ENCODE data around the gene PHLPP1.

The PHLPP1 gene

DNA sequence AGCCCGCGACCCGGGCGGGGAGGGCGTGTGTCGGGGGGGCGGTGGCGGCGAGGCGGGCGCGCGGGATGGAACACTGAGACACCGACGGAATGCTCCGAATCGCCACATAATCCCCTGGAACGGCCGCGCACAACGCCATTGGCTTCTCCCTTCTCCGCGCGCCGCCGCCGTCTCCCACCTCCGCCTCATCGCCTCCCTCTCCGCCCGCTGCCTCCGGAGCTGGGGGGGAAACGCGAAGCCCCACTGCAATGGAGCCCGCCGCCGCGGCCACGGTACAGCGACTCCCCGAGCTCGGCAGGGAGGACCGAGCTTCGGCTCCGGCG is at the start of gene PHLPP1:
PHLPP1 (plus strand) TSS at position 106 of the 323 bp plus-strand sequence; CDS start at position 249, 143 bp downstream.
- H3K27ac ChIP-seq = peak within 1 kb of the TSS; percentile 91
- TF ChIP-seq CTCF (IDR thresholded peaks at IDR 0.05) = no peak
- no peak for TF ChIP-seq ZFX (IDR thresholded peaks at IDR 0.05; ENCODE audit: borderline replicate concordance)

- no peak overlapping the region for H3K27ac ChIP-seq
- TF ChIP-seq CTCF (IDR thresholded peaks at IDR 0.05) = no peak
- TF ChIP-seq ZFX (IDR thresholded peaks at IDR 0.05; ENCODE audit: borderline replicate concordance) = no peak
Observed at GRCh38 chr18:62669225-62669624, 46.1 kb upstream of the PHLPP1 start.

- no peak for TF ChIP-seq CTCF (IDR thresholded peaks at IDR 0.05)
- H3K27ac ChIP-seq = no peak overlapping the region
Observed at GRCh38 chr18:62670573-62670972, 44.8 kb upstream of the PHLPP1 start.

DNA sequence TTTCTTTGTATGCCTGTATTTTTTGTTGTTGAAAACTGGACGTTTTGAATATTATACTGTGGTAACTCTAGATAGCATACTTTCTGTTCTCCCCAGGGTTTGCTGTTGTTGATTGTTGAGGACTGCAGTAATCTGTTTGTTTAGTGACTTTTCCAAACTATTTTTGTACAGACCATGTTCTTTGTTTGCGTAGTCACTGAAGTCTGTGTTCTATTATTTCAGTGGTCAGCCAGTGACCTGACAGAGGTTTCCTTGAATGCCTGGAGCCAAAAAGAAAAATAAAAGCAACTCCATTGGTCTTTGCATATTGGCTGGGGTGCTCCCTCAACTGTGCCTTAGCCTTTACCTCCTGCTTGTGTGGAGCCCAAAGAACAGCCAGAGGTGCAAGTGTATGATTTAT is 42.7 kb upstream of the PHLPP1 start:
- TF ChIP-seq ZFX (IDR thresholded peaks at IDR 0.05; ENCODE audit: borderline replicate concordance) (no peak), CTCF (IDR thresholded peaks at IDR 0.05) (no peak)
- H3K27ac ChIP-seq = no peak overlapping the region

GRCh38 chr18:62678847-62679485 is 36.4 kb upstream of the PHLPP1 start:
- TF ChIP-seq CTCF (IDR thresholded peaks at IDR 0.05) (no peak), ZFX (IDR thresholded peaks at IDR 0.05; ENCODE audit: borderline replicate concordance) (no peak)
- H3K27ac ChIP-seq = no peak overlapping the region

- H3K27ac ChIP-seq = no peak overlapping the region
- no peak for TF ChIP-seq ZFX (IDR thresholded peaks at IDR 0.05; ENCODE audit: borderline replicate concordance)
- no peak for TF ChIP-seq CTCF (IDR thresholded peaks at IDR 0.05)
Observed at GRCh38 chr18:62682371-62682770, 33.0 kb upstream of the PHLPP1 start.

DNA sequence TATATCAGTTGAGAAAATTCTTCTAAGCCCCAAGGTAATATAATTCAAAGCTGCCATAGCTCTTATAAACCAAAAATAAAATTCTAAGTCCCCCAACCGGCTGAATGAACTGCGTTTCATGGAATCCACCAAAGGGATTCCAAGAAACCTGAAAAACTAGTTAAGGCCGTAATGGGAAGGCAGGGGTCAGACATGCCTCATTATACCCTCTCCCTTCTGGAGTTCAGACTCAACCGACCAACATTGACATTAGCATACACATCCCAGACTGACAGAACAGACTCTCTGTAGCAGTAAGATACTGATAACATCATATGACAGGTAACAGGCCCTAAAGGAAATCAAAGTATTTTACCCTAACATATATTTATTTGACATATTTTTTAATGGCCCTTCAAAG is 31.4 kb upstream of the PHLPP1 start:
- TF ChIP-seq CTCF (IDR thresholded peaks at IDR 0.05) (no peak), ZFX (IDR thresholded peaks at IDR 0.05; ENCODE audit: borderline replicate concordance) (no peak)
- H3K27ac ChIP-seq = no peak overlapping the region

Data from 22Rv1 (cell line).